ENCODE results near the gene MOB3C.

Gene MOB3C

DNA sequence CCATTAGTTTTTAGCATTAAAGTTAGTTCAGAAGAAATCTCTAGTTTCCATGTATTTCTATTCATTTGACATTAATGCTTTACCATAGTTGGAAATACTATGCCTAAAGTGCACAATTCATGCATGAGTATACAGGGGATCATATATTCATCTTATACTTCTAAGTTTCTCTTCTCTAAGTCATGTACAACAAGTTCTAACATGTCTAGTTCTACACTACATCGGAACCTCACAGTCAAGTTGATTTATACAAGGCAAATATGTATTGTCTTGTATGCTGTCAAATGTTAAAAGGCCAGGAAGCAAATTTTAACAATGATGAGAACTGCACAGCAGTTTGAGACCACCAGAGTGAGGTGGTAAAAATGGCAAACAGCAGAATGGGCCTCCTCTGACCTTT, 22.9 kb upstream of the MOB3C start:
- H3K4me3 ChIP-seq (ENCODE audit: low read depth, low read length), result no peak overlapping the region

DNA sequence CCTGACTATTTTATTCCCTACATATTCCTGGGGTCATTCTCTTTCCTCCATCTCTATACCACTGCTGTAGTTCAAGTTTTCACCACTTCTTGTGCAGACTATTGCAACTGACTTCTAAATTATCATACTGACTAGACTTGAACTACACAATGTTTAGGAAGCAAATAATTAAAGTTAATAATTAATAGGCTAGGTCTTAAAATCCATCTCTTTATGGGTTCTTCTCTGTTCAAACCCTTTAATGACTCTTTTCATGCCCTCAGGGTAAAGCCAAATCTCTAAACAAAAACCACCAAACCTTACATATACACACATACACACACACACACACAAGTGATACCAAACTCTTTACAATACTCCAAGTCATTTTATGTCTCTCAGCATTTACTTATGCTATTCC, 22.3 kb upstream of the MOB3C start:
- H3K4me3 ChIP-seq (ENCODE audit: low read depth, low read length), result no peak overlapping the region

- H3K4me3 ChIP-seq (ENCODE audit: low read depth, low read length), result no peak overlapping the region
Measured at GRCh38 chr1:46637444-46638083, 21.0 kb upstream of the MOB3C start.

- no peak overlapping the region for H3K4me3 ChIP-seq (ENCODE audit: low read depth, low read length)
Measured at GRCh38 chr1:46635205-46635604, 18.6 kb upstream of the MOB3C start.

DNA sequence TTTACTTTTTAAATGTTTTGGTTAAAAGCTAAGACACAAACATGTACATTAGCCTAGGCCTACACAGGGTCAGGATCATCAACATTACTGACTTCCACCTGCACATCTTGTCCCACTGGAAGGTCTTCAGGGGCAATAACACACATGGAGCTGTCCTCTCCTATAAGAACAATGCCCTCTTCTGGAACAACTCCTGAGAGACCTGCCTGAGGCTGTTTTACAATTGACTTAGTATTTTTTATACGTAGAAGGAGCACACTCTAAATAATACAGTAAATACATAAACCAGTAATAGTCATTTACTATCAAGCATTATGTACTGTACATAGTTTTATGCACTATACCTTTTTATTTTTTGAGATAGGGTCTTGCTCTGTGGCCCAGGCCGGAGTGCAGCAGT, 14.1 kb upstream of the MOB3C start:
- no peak overlapping the region for H3K4me3 ChIP-seq (ENCODE audit: low read depth, low read length)

DNA sequence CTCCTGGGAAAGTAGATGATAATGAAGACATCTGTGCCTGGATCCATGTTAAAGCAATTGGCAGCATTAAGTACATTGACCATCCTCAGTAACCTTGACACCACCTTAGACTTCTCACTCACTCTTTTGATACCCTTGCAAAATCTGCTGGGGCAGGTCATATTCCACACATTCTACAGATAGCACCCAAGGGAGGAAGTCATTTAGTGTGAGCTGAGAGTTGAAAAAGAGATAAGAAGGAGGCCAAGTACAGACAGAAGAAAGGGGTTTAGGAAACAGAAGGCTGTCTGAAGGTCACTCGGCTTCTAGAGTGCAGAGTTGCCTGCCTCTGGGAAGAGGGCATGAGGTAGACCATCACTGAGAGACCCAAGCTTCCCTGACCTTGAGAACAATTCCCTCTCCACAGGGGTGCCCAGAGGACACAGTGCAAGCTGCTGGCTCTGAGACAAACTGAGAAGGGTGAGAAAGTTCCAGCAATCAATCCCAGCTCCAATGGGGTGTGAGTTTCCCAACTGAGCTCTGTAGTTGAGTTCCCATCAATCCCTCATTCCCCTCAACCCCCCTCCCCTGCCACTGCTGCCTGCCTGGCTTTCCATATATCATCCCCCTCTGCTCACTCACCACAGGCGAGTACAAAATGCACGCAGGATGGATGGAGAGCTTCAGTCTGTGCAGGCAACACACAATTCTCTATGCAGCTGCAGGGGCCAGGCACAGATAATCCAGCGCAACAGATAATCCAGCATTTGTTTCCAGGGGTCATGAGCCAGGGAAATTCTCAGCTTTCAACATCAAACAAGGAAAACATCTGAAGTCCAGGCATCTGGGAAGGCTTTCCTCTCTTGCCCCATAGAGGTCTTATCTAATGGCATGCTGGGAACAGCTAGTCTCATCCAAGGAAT, 7.4 kb upstream of the MOB3C start:
- H3K4me3 ChIP-seq (ENCODE audit: low read depth, low read length), result no peak overlapping the region

DNA sequence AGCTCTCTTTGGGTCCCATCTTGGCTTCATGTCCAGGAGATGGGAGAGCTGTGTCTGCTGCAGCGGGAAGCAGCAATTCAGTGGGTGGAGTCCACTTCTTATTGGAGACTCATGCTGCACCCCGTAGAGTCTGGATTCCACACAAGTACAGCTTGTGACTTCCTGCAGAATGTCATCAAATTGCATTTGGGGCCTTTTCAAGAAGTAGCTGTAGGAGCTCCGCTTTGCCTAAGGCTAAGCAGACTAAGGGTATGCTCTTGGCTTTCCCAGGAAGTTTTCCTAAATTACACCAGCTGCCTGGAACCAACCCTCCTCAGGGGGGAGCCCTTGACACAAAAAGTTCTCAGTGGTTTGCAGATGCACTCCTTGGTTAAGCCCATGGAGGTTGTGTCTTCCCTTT, 5.7 kb upstream of the MOB3C start:
- H3K4me3 ChIP-seq (ENCODE audit: low read depth, low read length), result no peak overlapping the region

GRCh38 chr1:46621930-46622329, 5.3 kb upstream of the MOB3C start:
- no peak overlapping the region for H3K4me3 ChIP-seq (ENCODE audit: low read depth, low read length)

DNA sequence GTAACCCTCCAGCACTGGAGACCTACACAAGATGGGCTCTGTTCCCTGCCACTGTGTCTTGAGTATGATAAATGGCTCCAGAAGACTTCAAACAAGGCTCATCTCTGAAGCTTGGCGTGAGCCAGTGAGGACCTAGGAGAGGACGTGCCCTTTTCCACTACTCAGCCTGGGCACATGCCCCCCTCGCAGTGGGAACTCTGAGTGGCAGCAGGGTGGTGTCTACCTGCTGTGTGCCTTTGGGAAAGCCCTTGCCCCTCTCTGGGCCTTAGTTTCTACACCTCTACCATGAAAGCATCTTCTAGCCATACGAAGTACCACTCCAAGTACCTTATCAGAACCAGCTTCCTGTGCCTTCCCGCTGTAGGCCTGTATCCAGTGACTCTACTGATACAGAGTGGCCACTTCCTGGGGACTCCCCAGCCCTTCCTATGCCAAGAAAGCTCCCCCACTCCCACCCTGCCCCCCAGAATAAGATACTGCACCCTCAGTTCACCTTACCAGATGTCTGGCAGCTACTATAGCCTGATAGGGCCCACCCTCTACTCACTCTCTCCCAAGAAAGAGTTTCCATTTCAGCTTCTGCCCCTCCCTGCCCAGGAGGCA, 3.1 kb upstream of the MOB3C start:
- no peak overlapping the region for H3K4me3 ChIP-seq (ENCODE audit: low read depth, low read length)

DNA sequence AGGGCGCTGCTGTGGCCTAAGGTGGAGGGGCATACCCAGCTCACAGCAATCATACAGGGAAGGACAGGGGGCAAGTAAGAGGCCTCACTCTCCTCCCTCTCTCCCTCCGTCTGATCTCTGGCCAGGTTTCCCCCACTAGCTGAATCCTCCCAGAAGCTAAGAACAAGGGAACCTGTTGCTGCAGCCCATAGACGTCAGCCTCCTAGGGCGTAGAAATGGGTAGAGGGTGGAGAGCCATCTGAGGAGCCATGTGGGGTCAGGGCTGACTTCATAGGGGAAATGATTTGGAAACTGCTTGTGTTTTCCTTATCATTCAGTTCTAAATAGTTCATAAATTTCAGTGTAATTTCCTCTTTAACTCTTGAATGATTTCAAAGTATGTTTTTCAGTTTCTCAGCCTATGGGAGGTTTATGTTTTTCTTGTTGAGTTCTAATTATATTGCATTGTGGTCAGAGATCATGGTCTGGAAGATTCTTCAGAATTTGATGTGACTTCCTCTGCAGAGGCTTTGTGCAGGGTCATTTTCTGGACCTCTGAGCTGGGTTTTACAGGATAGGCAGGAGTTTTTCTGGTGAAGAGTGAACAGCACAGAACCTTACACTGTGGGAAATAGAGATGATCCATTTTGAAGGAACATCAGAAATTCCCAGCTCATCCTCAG, 2.3 kb upstream of the MOB3C start:
- H3K4me3 ChIP-seq (ENCODE audit: low read depth, low read length), result no peak overlapping the region

DNA sequence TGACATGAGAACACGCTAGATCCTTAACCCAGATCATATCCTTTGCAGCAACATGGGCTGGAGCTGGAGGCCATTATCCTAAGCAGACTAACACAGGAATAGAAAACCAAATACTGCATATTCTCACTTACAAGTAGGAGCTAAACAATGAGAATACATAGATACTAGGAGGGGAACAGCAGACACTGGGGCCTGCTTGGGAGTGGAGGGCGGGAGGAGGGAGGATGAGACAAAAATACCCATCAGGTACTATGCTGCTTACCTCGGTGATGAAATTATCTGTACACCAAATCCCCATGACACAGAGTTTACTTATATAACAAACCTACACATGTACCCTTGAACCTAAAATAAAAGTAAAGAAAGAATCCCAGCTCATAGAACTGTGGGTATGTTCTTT, 1.2 kb upstream of the MOB3C start:
- no peak overlapping the region for H3K4me3 ChIP-seq (ENCODE audit: low read depth, low read length)

- H3K4me3 ChIP-seq (ENCODE audit: low read depth, low read length), result peak overlapping the region; percentile 79
Measured at GRCh38 chr1:46617108-46617800, 643 bp upstream of the MOB3C start.

- H3K4me3 ChIP-seq (ENCODE audit: low read depth, low read length), result no peak overlapping the region
Measured at GRCh38 chr1:46615735-46616134, 876 bp downstream of the MOB3C start.

- H3K4me3 ChIP-seq (ENCODE audit: low read depth, low read length), result no peak overlapping the region
Measured at GRCh38 chr1:46615088-46615487, 1.5 kb downstream of the MOB3C start.

DNA sequence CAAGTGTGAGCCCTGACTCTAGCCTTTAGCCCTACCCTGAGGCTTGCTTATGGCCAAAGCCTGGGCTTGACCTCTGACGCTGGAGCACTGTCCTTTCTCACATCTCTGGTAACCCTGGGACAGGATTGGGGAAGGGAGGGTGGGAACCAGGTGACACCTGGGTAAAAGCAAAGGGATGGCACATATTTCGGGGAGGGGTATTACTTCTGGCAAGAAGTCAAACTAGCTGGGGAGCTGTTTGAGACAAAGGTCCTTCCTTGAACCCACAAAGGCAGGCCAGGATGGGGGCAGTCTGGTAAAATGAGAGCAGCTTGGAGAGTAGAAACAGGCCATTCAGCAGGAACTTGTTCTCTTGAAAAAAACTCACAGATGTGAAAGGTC, 2.0 kb downstream of the MOB3C start:
- no peak overlapping the region for H3K4me3 ChIP-seq (ENCODE audit: low read depth, low read length)

DNA sequence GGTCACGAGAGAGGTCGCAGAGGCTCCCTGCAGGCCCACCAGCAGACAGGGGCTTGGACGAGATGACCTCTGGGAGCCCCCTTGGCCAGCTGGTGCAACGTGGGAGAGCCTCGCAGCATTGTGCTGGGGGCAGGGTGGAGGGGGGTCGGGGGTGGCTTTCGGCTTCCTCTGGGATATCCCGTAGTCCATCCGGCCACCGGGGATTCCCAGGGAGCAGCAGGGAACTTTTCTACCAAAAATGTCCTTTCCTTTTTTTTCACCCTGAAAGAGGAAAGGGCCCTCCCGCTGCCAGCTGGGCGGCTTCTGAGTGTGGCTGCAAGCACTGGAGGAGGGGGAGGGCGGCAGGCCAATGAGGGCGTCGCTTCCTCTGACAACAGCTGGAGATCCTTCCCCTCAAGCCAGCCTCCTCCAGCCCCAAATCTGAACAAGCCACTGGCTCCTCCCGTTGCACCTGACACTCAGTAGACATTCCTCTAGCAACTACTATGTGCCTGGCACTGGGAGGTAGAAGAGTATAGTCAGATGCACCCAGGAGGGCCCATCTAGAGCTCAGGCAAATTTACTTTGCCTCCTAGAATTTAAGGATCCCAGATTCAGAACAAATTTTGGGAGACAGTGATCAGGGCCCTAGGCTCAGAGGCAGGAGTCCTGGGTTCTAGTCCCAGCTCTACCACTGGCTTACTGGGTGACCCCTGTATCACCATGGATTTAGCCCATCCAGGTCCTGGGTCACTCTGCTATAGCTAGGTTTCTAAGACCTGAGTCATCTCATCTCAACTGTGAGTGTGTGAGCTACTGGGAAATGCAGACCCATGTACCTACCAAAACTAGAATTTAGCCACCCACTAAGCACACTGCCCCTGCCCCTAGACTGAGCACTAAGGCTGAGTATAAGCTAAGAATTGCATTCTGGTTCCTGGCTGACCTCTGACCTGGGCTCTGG, 2.7 kb downstream of the MOB3C start:
- no peak overlapping the region for H3K4me3 ChIP-seq (ENCODE audit: low read depth, low read length)

DNA sequence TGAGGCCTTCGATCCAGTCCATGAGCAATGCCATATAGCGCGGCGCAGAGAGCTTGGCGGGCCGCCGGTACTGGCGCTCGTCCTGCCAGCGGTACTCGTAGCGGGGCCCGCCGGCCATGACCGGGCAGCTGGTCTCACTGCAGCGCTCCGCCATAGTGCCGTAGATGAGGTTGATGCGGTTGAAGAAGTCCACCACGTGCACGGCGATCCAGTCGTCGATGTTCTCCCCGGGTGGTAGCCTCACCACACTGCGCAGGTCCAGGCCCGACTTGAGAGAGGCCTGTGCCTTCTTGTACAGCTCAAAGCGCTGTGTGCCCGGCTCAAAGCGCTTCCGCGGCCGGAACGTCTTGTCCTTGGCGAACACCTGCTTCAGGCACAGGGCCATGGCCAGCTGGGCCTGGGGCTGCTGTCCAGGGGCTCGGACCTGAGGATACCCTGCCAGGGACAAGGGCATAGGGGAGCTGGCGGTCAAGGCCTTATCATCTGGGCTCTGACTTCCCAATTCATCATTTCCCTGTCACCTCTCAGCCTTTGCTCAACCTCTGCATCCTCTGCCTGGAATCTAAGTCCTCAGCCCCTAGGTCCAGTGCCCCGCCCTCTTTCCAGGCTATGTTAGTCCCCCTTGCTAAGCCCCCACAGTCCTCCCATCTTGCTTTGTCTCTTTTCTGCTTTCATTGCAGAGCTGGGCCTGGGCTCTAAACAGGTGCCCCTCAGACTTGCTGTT, 3.5 kb downstream of the MOB3C start:
- no peak overlapping the region for H3K4me3 ChIP-seq (ENCODE audit: low read depth, low read length)

GRCh38 chr1:46611691-46612221, 4.9 kb downstream of the MOB3C start:
- H3K4me3 ChIP-seq (ENCODE audit: low read depth, low read length), result no peak overlapping the region
